Keratinocyte (primary cell): ENCODE measurements around the gene SHROOM3. TPM values are rescaled to one million over a fixed set of nuclear protein-coding genes. Genes with fewer than 3 reads are reported as not detected.

ENCODE experiments used
- DNase-seq: peaks from one replicate; pipeline ENCODE4 v3.0.0-alpha.2; 2011; ENCODE audit warnings: low read depth, missing footprints, low spot score
- FAIRE-seq: peaks from 2 replicates; lab custom pipeline; 2011; peaks lifted over from hg19 to GRCh38; lab: Jason Lieb, UNC
- H2AFZ ChIP-seq: 2 replicates; pipeline ENCODE4 v1.6.0; 2012; ENCODE audit warnings: low read length, control low read depth, inconsistent platforms; ENCODE audit not compliant: control insufficient read depth
- H3K27ac ChIP-seq: 2 replicates; pipeline ENCODE4 v1.5.1; 2011; ENCODE audit warnings: low read length; ENCODE audit not compliant: control insufficient read depth, insufficient read depth
- H3K27me3 ChIP-seq: 3 replicates; pipeline ENCODE4 v1.6.0; 2011; ENCODE audit warnings: low read length; ENCODE audit not compliant: control insufficient read depth, insufficient read depth; ENCODE audit errors: extremely low read depth
- H3K36me3 ChIP-seq, 2 experiments: 2 replicates in 1 of 2; 3 replicates in 1 of 2; pipeline ENCODE4 v1.5.1; 2011; ENCODE audit warnings: low read length in 2 of 2, mild to moderate bottlenecking in 1 of 2; ENCODE audit not compliant: control insufficient read depth in 2 of 2, insufficient read depth in 2 of 2; ENCODE audit errors: extremely low read depth in 1 of 2
- H3K4me1 ChIP-seq: 3 replicates; pipeline ENCODE4 v1.5.1; 2011; ENCODE audit warnings: low read length; ENCODE audit not compliant: control insufficient read depth, insufficient read depth; ENCODE audit errors: extremely low read depth
- H3K4me2 ChIP-seq: 3 replicates; pipeline ENCODE4 v1.6.0; 2011; ENCODE audit warnings: low read depth, low read length; ENCODE audit not compliant: control insufficient read depth, insufficient read depth; ENCODE audit errors: extremely low read depth
- H3K4me3 ChIP-seq, 3 experiments: fragments of 200-600 bp in 1 of 3; sonication (generic) in 1 of 3; 2 replicates in 2 of 3; 3 replicates in 1 of 3; pipeline ENCODE4 v1.5.1; 2011 to 2016; ENCODE audit warnings: low read length in 3 of 3, mild to moderate bottlenecking in 3 of 3, control low read depth in 2 of 3, inconsistent platforms in 1 of 3, low read depth in 1 of 3, mixed read lengths in 1 of 3, mixed run types in 1 of 3, moderate library complexity in 1 of 3; ENCODE audit not compliant: control insufficient read depth in 2 of 3, insufficient read depth in 2 of 3; ENCODE audit errors: extremely low read depth in 1 of 3
- H3K79me2 ChIP-seq: 2 replicates; pipeline ENCODE4 v1.6.0; 2012; ENCODE audit warnings: low read length; ENCODE audit not compliant: control insufficient read depth, insufficient read depth
- H3K9ac ChIP-seq: 3 replicates; pipeline ENCODE4 v1.6.0; 2011; ENCODE audit warnings: low read length; ENCODE audit not compliant: control insufficient read depth, insufficient read depth; ENCODE audit errors: extremely low read depth
- H3K9me1 ChIP-seq: 3 replicates; pipeline ENCODE4 v1.6.0; 2011; ENCODE audit warnings: low read length; ENCODE audit not compliant: control insufficient read depth, insufficient read depth; ENCODE audit errors: extremely low read depth
- H3K9me3 ChIP-seq: 2 replicates; pipeline ENCODE4 v1.5.1; 2012; ENCODE audit warnings: low read depth, low read length; ENCODE audit not compliant: control insufficient read depth
- H4K20me1 ChIP-seq: 3 replicates; pipeline ENCODE4 v1.6.0; 2011; ENCODE audit warnings: low read length; ENCODE audit not compliant: control insufficient read depth, insufficient read depth; ENCODE audit errors: extremely low read depth
- CTCF ChIP-seq, 3 experiments: IDR thresholded peaks in 1 of 3; conservative IDR thresholded peaks in 1 of 3; optimal IDR thresholded peaks in 1 of 3; 2 replicates in 2 of 3; 3 replicates in 1 of 3; pipeline versions ENCODE3 to v1.5.1; 2011; ENCODE audit warnings: low read length in 3 of 3, mild to moderate bottlenecking in 3 of 3, moderate library complexity in 2 of 3, control low read depth in 1 of 3, inconsistent platforms in 1 of 3; ENCODE audit not compliant: insufficient read depth in 2 of 3; ENCODE audit errors: extremely low read depth in 1 of 3
- EZH2 ChIP-seq: IDR thresholded peaks from one replicate; pipeline ENCODE4 v1.6.1; 2012; ENCODE audit warnings: inconsistent platforms, mild to moderate bottlenecking, low read length, moderate library complexity
- dilution Hi-C: fragments of 300-500 bp; cut with MboI; formaldehyde crosslinking; loops from one replicate; pipeline ENCODE4 v1.7.0; 2020; ENCODE audit warnings: low sequenced_read_pairs; ENCODE audit not compliant: extremely low pct_ligation_motif_present
- polyA plus RNA-seq, 5 experiments: library from polyadenylated mRNA; depleted of rRNA in 3 of 5; stranded (reverse) in 3 of 5; stranded (forward) in 1 of 5; unstranded in 1 of 5; fragments of >200 nt; gene quantifications; 1 replicate in 1 of 5; 2 replicates in 3 of 5; 3 replicates in 1 of 5; pipeline versions ENCODE4 v1.2.1 to v1.2.3, GENCODE V29; 2011 to 2012; ENCODE audit warnings: missing spikeins in 2 of 5, low read depth in 1 of 5, low replicate concordance in 1 of 5

SHROOM3 gene
- polyA plus RNA-seq, 1 donor (not counting 4 experiments of a cell fraction or from before 2014, with no cell fraction given) = 4.9 TPM

DNA sequence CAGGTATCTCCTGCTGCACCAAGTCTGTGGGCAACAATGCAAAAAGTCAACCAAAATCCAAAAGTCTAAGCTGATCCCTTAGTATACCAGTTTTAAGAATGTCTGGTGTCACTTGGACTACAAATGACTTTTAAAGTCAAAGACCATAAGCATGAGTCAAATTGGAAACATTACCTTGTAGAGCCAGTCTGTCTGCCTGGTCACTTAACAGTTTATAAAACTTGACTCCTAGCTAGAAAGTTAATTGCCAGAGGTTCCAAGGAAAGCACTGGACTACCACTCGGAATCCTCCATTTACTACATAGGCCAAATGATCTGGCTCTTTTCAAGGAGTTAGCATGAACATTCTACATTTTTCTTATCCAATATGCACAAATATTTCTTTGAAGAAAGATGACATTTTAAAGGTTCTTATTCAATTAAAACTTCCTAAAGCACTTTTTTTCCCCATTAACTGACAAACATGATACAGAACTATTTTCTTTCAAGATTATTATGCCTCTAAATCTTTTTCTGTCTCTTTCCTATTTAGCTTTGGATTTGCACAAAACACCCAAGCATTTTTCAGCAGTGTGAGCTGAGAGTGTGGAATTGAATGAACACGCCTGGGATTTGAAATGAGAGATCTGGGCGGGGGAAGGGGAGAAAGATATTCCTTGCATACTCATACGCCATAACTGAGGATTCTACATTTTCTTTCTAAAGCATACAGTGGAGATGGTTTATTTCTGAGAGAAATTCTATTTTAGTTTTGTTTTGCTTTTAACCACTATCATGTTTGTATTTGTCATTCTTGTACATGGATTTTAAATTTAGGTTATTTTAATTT, 188.4 kb downstream of the SHROOM3 start:
- no peak overlapping the region for H2AFZ ChIP-seq
- TF ChIP-seq CTCF (optimal IDR thresholded peaks at IDR 0.05 in 1 of 3, IDR thresholded peaks at IDR 0.05 in 1 of 3, conservative IDR thresholded peaks at IDR 0.05 in 1 of 3; ENCODE audit: extremely low read depth in 1 of 3, insufficient read depth in 2 of 3, low read length in 3 of 3) (no peak), EZH2 (no peak)
- H3K4me1 ChIP-seq = peaks cover 23% of the 10 kb centered on the region
- H3K4me2 ChIP-seq = no peak overlapping the region
- no peaks in the 10 kb centered on the region for H3K79me2 ChIP-seq
- no peak overlapping the region for H3K4me3 ChIP-seq
- DNase-seq (no peak), FAIRE-seq (no peak)
- H3K27me3 ChIP-seq = no peaks in the 10 kb centered on the region
- no peak overlapping the region for H3K27ac ChIP-seq
- no peaks in the 10 kb centered on the region for H3K9me1 ChIP-seq
- H3K9ac ChIP-seq = no peak overlapping the region
- no peaks in the 10 kb centered on the region for H4K20me1 ChIP-seq
- dilution Hi-C loops = no loop called here
- no peaks in the 10 kb centered on the region for H3K9me3 ChIP-seq
- H3K36me3 ChIP-seq = no peaks in the 10 kb centered on the region

DNA sequence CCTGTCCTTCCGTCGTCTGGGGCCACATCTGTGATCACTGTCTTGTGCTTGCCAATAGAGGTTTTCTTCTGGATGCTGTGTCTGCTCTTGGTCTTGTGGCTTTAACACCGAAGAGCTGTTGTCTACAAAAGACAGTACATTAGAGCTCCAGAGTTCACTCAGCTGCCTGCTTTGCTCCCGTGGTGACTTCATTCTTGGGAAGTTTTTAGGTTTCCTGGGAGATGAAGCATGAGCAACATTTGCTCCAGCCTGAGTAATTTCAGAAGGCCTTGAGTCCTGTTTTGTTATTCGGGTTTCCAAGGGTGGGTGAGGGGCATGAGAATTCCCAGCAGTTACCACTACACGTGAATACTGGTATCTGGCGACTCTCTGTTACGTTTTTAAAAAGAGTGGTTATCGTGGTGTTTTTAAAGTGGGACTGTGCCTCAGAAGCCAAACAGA, 189.2 kb downstream of the SHROOM3 start:
- Histone ChIP-seq H3K79me2 (no peaks in the 10 kb centered on the region), H2AFZ (no peak overlapping the region), H4K20me1 (no peaks in the 10 kb centered on the region), H3K4me3 (no peak overlapping the region), H3K9ac (no peak overlapping the region), H3K4me1 (peaks cover 23% of the 10 kb centered on the region), H3K4me2 (no peak overlapping the region), H3K27me3 (no peaks in the 10 kb centered on the region), H3K9me1 (no peaks in the 10 kb centered on the region), H3K27ac (no peak overlapping the region), H3K9me3 (no peaks in the 10 kb centered on the region), H3K36me3 (no peaks in the 10 kb centered on the region)
- no peak for TF ChIP-seq CTCF (optimal IDR thresholded peaks at IDR 0.05 in 1 of 3, IDR thresholded peaks at IDR 0.05 in 1 of 3, conservative IDR thresholded peaks at IDR 0.05 in 1 of 3; ENCODE audit: extremely low read depth in 1 of 3, insufficient read depth in 2 of 3, low read length in 3 of 3)
- no peak for TF ChIP-seq EZH2
- DNase-seq (no peak), FAIRE-seq (no peak)
- dilution Hi-C loops = no loop called here
